Karpas-422 (cell line): ENCODE results near the gene ARMC8. TPM values are rescaled to one million over a fixed set of nuclear protein-coding genes. Genes with fewer than 3 reads are reported as not detected.
"Not testable (repeated sequence)": the region's sequence is repeated elsewhere in the genome, so short reads cannot be mapped to it uniquely, and the experiment has no call there.

Experiments
- DNase-seq: peaks from one replicate; pipeline ENCODE4 v3.0.0-alpha.2; 2015
- H2AFZ ChIP-seq: fragments of 200-600 bp; sonication (generic); 2 replicates; pipeline ENCODE4 v1.6.1; 2014; ENCODE audit warnings: antibody characterized with exemption, low read length, mixed read lengths
- H3K27ac ChIP-seq: fragments of 200-600 bp; sonication (generic); 2 replicates; pipeline ENCODE4 v1.5.1; 2014; ENCODE audit warnings: mild to moderate bottlenecking, low read length, moderate library complexity
- H3K27me3 ChIP-seq: fragments of 200-600 bp; sonication (generic); 2 replicates; pipeline ENCODE4 v1.6.1; 2014; ENCODE audit warnings: low read length, mixed read lengths
- H3K36me3 ChIP-seq: fragments of 200-600 bp; sonication (generic); 2 replicates; pipeline ENCODE4 v1.6.1; 2014; ENCODE audit warnings: low read length, mixed read lengths; ENCODE audit not compliant: insufficient read depth
- H3K4me1 ChIP-seq: fragments of 200-600 bp; sonication (generic); 2 replicates; pipeline ENCODE4 v1.6.1; 2014; ENCODE audit warnings: mild to moderate bottlenecking, low read length, mixed read lengths
- H3K4me2 ChIP-seq: fragments of 200-600 bp; sonication (generic); 2 replicates; pipeline ENCODE4 v1.6.1; 2014; ENCODE audit warnings: low read length, low read depth, mild to moderate bottlenecking; ENCODE audit not compliant: poor library complexity, severe bottlenecking
- H3K4me3 ChIP-seq: fragments of 200-600 bp; sonication (generic); 2 replicates; pipeline ENCODE4 v1.5.1; 2014; ENCODE audit warnings: mild to moderate bottlenecking, antibody characterized with exemption, low read length, mixed read lengths
- H3K79me2 ChIP-seq: fragments of 200-600 bp; sonication (generic); 2 replicates; pipeline ENCODE4 v1.6.1; 2014; ENCODE audit warnings: mild to moderate bottlenecking, low read length, mixed read lengths
- H3K9ac ChIP-seq: fragments of 200-600 bp; sonication (generic); 2 replicates; pipeline ENCODE4 v1.6.0; 2014; ENCODE audit warnings: low read length
- H3K9me2 ChIP-seq: fragments of 200-600 bp; sonication (generic), shearing (Covaris generic); replicated peaks from 2 replicates; pipeline ENCODE4 v1.6.0; 2014; ENCODE audit warnings: mild to moderate bottlenecking, low read length, moderate library complexity; ENCODE audit not compliant: insufficient read depth
- H3K9me3 ChIP-seq: fragments of 300-700, 200-600 bp; sonication (generic); 2 replicates; pipeline ENCODE4 v1.6.1; 2014; ENCODE audit warnings: low read length, mixed read lengths
- H4K20me1 ChIP-seq: fragments of 200-600 bp; sonication (generic); 2 replicates; pipeline ENCODE4 v1.6.1; 2014; ENCODE audit warnings: mild to moderate bottlenecking, antibody characterized with exemption, low read length, low read depth; ENCODE audit not compliant: insufficient read depth
- total RNA-seq: library from RNA; depleted of rRNA; stranded (reverse); fragments of >200 nt; shearing (Covaris generic); gene quantifications from 2 replicates; pipeline ENCODE4 v1.2.3, GENCODE V29; 2014; ENCODE audit warnings: low replicate concordance; rRNA removed

Gene ARMC8, protein sequence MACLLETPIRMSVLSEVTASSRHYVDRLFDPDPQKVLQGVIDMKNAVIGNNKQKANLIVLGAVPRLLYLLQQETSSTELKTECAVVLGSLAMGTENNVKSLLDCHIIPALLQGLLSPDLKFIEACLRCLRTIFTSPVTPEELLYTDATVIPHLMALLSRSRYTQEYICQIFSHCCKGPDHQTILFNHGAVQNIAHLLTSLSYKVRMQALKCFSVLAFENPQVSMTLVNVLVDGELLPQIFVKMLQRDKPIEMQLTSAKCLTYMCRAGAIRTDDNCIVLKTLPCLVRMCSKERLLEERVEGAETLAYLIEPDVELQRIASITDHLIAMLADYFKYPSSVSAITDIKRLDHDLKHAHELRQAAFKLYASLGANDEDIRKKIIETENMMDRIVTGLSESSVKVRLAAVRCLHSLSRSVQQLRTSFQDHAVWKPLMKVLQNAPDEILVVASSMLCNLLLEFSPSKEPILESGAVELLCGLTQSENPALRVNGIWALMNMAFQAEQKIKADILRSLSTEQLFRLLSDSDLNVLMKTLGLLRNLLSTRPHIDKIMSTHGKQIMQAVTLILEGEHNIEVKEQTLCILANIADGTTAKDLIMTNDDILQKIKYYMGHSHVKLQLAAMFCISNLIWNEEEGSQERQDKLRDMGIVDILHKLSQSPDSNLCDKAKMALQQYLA
- 22.0 and 64.0 TPM in 2 replicates for total RNA-seq

DNA sequence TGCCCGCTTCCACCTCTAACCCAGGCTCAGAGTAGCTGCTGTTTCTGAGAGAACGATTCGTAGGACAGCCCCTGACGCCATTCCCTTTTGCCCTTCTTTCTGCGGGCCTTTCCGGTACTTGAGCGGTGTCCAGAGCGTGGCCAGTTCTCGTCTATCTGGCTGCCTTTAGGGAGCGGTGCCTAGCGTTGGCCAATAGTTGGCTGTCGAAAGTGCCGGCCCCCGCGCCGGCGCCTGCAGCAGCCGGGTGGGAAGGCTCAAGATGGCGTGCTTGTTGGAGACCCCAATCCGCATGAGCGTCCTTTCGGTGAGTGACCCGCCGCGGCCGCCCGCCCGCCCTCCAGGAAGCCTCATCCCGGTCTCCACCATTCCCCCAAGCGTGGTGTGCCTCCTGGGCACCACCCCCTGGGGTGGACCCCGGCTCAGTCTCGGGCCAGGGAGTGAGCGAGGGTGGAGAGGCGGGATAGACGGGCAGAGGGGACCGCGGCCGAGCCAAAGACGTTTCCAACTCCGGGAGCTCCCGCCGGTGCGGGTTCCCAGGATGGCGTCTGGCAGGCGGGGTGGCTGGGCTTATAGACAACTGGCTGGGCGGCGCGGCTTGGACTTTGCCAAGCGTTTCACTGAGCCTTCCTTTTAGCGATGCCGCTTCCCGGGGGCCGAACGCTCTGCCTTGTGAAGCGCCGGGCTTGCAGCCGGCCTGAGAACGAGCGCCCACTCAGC, at the start of gene ARMC8:
ARMC8 (plus strand) TSS at position 6 of the 717 bp plus-strand sequence; CDS start at position 260, 254 bp downstream.
- Histone ChIP-seq H3K9me3 (no peaks in the 10 kb centered on the region), H3K9ac (peak within 1 kb of the TSS; percentile 87), H4K20me1 (peaks cover 7% of the 10 kb centered on the region; the same call in 1 of the 2 replicates), H3K36me3 (peaks cover 14% of the 10 kb centered on the region), H3K4me3 (peak within 1 kb of the TSS; percentile 80), H3K9me2 (no peaks in the 10 kb centered on the region), H3K27me3 (no peaks in the 10 kb centered on the region), H3K4me2 (peak within 1 kb of the TSS; percentile 98), H3K4me1 (peaks cover 35% of the 10 kb centered on the region), H3K79me2 (peaks cover 52% of the 10 kb centered on the region), H2AFZ (peak within 1 kb of the TSS; percentile 97), H3K27ac (peak within 1 kb of the TSS; percentile 31; the same call in 1 of the 2 replicates)
- no peak for DNase-seq

DNA sequence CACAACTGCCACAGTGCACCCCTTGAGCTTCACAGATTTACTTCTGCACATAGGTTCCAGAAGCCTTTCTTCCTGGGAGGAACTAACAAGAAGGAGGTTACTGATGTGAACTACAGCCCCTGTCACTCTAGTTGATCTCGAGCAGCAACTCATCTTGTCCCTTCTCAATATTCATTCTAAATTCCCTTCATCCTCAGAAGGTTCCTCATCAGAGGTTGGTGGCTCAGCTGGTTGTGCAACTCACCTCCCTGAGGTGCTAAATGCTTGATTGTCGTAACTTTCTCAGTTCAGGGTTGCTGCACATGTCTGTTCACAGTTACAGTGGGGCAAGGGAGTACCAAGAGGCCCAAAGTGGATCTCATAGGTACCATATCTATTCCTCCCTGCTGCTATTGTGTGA, 49.2 kb upstream of the ARMC8 start:
- no peak overlapping the region for H3K4me2 ChIP-seq

DNA sequence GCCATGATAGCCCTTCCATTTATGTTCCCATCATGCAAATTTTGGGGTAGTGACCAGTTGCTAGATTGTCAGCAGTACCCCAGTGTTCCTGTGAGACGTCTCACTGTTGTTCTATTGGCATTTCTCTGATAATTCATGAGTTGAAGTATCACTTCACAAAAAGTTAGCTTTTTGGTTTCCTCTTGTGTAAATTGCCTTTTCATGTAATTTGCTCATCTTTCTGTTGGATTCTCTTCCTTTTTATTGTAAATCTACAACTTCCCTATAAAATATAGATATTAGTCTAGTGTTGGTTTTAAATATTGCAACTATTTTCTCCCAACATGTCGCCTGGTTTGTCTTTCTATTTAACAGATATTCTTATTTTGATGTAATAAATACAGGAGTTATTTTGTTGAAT, 47.4 kb upstream of the ARMC8 start:
- no peak for DNase-seq
- no peaks in the 10 kb centered on the region for H4K20me1 ChIP-seq
- no peak overlapping the region for H3K4me3 ChIP-seq
- H3K79me2 ChIP-seq, result no peaks in the 10 kb centered on the region
- H3K9ac ChIP-seq, result no peak overlapping the region
- no peaks in the 10 kb centered on the region for H3K36me3 ChIP-seq
- H2AFZ ChIP-seq, result no peak overlapping the region
- no peaks in the 10 kb centered on the region for H3K9me2 ChIP-seq
- no peak overlapping the region for H3K4me2 ChIP-seq
- H3K27ac ChIP-seq, result no peak overlapping the region
- no peaks in the 10 kb centered on the region for H3K9me3 ChIP-seq
- no peaks in the 10 kb centered on the region for H3K27me3 ChIP-seq
- no peaks in the 10 kb centered on the region for H3K4me1 ChIP-seq

More for the DNA sequence above, 49.2 kb upstream of the ARMC8 start:
- H3K4me1 ChIP-seq, result no peaks in the 10 kb centered on the region
- no peak for DNase-seq
- H3K27ac ChIP-seq, result no peak overlapping the region
- no peaks in the 10 kb centered on the region for H3K36me3 ChIP-seq
- H3K4me3 ChIP-seq, result no peak overlapping the region
- H3K27me3 ChIP-seq, result no peaks in the 10 kb centered on the region
- H2AFZ ChIP-seq, result no peak overlapping the region
- no peak overlapping the region for H3K9ac ChIP-seq
- H3K9me2 ChIP-seq, result no peaks in the 10 kb centered on the region
- H3K9me3 ChIP-seq, result no peaks in the 10 kb centered on the region
- no peaks in the 10 kb centered on the region for H4K20me1 ChIP-seq
- H3K79me2 ChIP-seq, result no peaks in the 10 kb centered on the region

DNA sequence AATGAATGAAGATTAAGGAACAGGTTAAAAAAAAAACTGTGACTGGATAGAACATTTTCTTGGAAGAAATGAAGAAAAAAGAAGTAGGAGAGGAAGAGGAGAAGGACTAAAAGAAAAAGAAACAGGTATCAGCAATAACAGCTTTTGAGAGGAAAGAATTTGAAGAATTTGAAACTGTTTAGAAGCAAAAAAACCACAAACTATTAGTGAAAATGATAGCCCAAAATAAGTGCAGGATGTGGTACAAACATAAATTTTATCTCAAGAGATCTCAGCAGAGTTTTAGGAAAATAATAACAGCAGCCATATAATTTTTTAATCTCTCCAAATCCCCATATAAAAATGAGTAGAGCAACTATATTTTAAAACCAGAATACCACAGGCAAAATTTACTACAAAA, 46.2 kb upstream of the ARMC8 start:
- Histone ChIP-seq H3K4me3 (no peak overlapping the region), H3K9me3 (no peaks in the 10 kb centered on the region), H3K9me2 (no peaks in the 10 kb centered on the region), H3K27me3 (no peaks in the 10 kb centered on the region), H3K27ac (no peak overlapping the region), H3K79me2 (no peaks in the 10 kb centered on the region), H3K36me3 (no peaks in the 10 kb centered on the region), H3K9ac (no peak overlapping the region), H4K20me1 (no peaks in the 10 kb centered on the region), H3K4me1 (no peaks in the 10 kb centered on the region), H2AFZ (no peak overlapping the region), H3K4me2 (no peak overlapping the region)
- DNase-seq, result no peak

DNA sequence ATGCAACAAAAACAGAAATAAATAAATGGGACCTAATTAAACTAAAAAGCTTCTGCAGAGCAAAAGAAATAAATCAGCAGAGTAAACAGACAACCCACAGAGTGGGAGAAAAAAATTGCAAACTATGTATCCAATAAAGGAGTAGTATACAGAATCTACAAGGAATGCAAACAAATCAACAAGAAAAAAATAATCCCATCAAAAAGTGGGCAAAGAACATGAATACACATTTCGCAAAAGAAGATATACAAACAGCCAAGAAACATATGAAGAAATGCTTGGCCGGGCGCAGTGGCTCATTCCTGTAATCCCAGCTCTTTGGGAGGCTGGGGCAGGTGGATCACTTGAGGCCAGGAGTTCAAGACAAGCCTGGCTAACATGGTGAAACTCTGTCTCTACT, 44.9 kb upstream of the ARMC8 start:
- H3K9me2 ChIP-seq, H3K79me2 ChIP-seq, H3K9ac ChIP-seq, H4K20me1 ChIP-seq, DNase-seq, H3K4me2 ChIP-seq, H2AFZ ChIP-seq, H3K9me3 ChIP-seq, H3K4me1 ChIP-seq, H3K4me3 ChIP-seq, H3K36me3 ChIP-seq, H3K27ac ChIP-seq, H3K27me3 ChIP-seq: not testable (repeated sequence)

DNA sequence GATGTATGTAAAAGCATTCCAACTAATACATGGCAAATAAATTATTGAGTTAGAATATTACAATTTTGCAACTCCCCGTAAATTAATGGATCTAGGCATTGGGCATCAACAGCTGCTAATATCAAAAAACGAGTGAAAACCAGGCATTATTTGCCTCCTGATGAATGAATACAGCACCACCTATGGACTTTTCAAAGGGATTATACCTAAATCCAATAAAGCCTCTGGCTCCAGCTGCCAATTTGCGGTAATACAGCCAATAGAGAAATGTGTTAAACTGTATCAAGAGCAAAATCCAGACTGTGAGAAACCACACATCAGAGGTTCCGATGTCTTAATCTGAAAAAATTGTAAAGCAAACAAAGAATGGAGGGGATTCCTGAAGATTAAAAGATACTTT, 38.6 kb upstream of the ARMC8 start:
- Histone ChIP-seq H3K27ac (no peak overlapping the region), H3K9me2 (no peaks in the 10 kb centered on the region), H3K4me2 (no peak overlapping the region), H2AFZ (no peak overlapping the region), H3K4me3 (no peak overlapping the region), H3K4me1 (no peaks in the 10 kb centered on the region), H3K79me2 (no peaks in the 10 kb centered on the region), H3K9me3 (no peaks in the 10 kb centered on the region), H3K9ac (no peak overlapping the region), H3K27me3 (no peaks in the 10 kb centered on the region), H3K36me3 (no peaks in the 10 kb centered on the region), H4K20me1 (no peaks in the 10 kb centered on the region)
- DNase-seq, result no peak

DNA sequence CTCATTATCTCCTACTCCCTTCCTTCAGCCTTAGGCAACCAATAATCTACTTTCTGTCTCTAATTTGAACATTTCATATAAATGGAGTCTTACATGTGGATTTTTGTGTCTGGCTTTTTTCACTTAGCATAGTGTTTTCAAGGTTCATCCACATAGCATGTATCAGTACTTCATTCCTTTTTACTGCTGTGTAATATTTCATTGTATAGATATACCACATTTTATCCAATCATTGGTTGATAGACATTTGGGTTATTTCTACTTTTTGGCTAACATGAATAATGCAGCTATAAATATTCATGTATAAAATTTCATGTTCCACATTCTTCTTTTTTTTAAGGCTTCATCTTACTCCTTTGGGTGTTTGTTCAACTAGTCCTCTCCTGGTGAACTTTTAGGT, 32.6 kb upstream of the ARMC8 start:
- Histone ChIP-seq H3K79me2 (no peaks in the 10 kb centered on the region), H4K20me1 (no peaks in the 10 kb centered on the region), H3K27me3 (no peaks in the 10 kb centered on the region), H3K9me3 (peaks cover 3% of the 10 kb centered on the region; the same call in 1 of the 2 replicates), H3K27ac (no peak overlapping the region), H3K4me1 (no peaks in the 10 kb centered on the region), H3K4me3 (no peak overlapping the region), H3K9ac (no peak overlapping the region), H2AFZ (no peak overlapping the region), H3K4me2 (no peak overlapping the region), H3K9me2 (no peaks in the 10 kb centered on the region), H3K36me3 (no peaks in the 10 kb centered on the region)
- no peak for DNase-seq

DNA sequence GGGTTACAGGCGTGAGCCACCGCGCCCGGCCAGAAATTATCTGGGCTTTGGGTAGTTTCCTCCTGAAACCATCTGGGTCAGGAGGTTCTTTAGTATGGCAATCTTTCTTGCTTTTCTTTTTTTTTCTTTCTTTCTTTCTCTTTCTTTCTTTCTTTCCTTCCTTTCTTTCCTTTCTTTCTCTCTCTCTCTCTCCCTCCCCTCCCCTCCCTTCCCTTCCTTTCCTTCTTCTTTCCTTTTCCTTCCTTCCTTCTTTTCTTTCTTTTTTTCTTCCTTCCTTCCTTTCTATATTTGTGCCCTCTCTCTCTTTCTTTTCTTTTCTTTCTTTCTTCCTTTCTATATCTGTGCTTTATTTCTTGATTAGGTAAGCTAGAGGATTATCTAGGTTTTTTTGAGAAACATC, 29.4 kb upstream of the ARMC8 start:
- no peaks in the 10 kb centered on the region for H4K20me1 ChIP-seq
- no peak overlapping the region for H3K4me3 ChIP-seq
- H3K79me2 ChIP-seq, result no peaks in the 10 kb centered on the region
- no peak overlapping the region for H3K4me2 ChIP-seq
- H3K9ac ChIP-seq, result no peak overlapping the region
- H3K36me3 ChIP-seq, result peaks cover 8% of the 10 kb centered on the region; the same call in 1 of the 2 replicates
- H3K9me3 ChIP-seq, result peaks cover 3% of the 10 kb centered on the region; the same call in 1 of the 2 replicates
- H2AFZ ChIP-seq, result no peak overlapping the region
- no peak for DNase-seq
- no peaks in the 10 kb centered on the region for H3K4me1 ChIP-seq
- no peak overlapping the region for H3K27ac ChIP-seq
- H3K9me2 ChIP-seq, result no peaks in the 10 kb centered on the region
- H3K27me3 ChIP-seq, result no peaks in the 10 kb centered on the region
